ENCODE results near the gene TXNIP.

Gene TXNIP

GRCh38 chr1:146010126-146010738 lies 13.9 kb upstream of the TXNIP start:
- no peak for DNase-seq (ENCODE audit: low spot score)

- no peak for DNase-seq (ENCODE audit: low spot score)
These were observed 11.2 kb upstream of the TXNIP start for GRCh38 chr1:146007489-146008133.

GRCh38 chr1:146001709-146002108 lies 5.3 kb upstream of the TXNIP start:
- DNase-seq (ENCODE audit: low spot score): no peak

- peak; percentile 72 for DNase-seq (ENCODE audit: low spot score)
These were observed 3.1 kb upstream of the TXNIP start for GRCh38 chr1:145999321-146000024.

- no peak for DNase-seq (ENCODE audit: low spot score)
These were observed 1.3 kb upstream of the TXNIP start for GRCh38 chr1:145997718-145998023.

GRCh38 chr1:145997016-145997717 lies 788 bp upstream of the TXNIP start:
- DNase-seq (ENCODE audit: low spot score): peak; percentile 67

DNA sequence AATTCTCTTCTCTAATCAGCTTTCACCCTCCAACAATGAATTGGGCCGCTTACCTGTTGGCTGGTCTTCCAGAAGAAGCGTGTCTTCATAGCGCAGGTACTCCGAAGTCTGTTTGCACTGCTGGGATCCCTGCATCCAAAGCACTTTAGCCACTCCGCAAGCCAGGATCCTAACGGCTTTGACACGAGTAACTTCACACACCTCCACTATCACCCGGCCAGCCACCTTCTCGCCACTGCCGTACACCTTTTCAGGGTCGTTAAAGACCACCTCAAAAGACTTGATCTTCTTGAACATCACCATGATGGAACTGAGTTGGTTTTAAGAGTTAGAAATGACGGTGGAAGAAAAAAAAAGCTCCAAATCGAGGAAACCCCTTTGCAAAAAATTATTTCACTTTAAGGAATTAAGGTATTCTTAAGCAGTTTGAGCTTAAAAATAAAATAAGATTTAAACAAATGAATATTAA lies 381 bp downstream of the TXNIP start:
- DNase-seq (ENCODE audit: low spot score): no peak

DNA sequence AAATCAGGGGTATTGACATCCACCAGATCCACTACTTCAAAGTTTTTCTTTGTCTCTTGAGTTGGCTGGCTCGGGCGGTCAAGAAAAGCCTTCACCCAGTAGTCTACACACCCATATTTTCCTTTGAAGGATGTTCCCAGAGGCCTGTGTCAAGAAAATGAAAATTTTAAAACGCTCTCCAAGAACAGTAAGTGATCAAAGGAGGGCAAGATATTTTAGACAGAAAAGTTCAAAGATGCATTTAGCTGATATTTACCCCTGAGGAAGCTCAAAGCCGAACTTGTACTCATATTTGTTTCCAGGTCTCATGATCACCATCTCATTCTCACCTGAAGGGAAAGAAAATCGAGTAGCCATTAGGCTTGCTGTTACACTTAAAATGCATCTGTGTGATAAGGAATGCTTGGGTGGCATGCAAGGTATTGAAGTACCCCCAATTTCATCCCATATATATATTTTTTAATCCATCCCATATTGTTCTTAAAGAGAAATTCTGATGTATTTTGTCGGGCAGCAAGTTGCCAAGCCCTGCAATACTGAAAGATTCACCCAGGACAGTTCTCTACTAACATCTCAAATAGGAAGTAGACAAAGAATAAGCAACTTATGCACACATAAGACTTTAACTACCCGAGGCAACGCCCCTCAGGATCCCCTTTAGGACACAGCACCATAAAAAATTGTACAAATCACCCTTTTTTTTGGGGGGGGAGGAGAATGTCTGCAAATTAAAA lies 1.1 kb downstream of the TXNIP start:
- no peak for DNase-seq (ENCODE audit: low spot score)

- peak; percentile 52 for DNase-seq (ENCODE audit: low spot score)
These were observed 1.8 kb downstream of the TXNIP start for GRCh38 chr1:145994391-145995120.

- DNase-seq (ENCODE audit: low spot score): no peak
These were observed 2.6 kb downstream of the TXNIP start for GRCh38 chr1:145993618-145994390.

- no peak for DNase-seq (ENCODE audit: low spot score)
These were observed 3.3 kb downstream of the TXNIP start for GRCh38 chr1:145992958-145993617.

GRCh38 chr1:145992502-145992936 lies 3.9 kb downstream of the TXNIP start:
- no peak for DNase-seq (ENCODE audit: low spot score)

GRCh38 chr1:145991735-145992412 lies 4.5 kb downstream of the TXNIP start:
- DNase-seq (ENCODE audit: low spot score): no peak

GRCh38 chr1:145990249-145990855 lies 6.0 kb downstream of the TXNIP start:
- no peak for DNase-seq (ENCODE audit: low spot score)

- DNase-seq (ENCODE audit: low spot score): peak; percentile 38
These were observed 7.6 kb downstream of the TXNIP start for GRCh38 chr1:145988773-145989172.

- no peak for DNase-seq (ENCODE audit: low spot score)
These were observed 8.5 kb downstream of the TXNIP start for GRCh38 chr1:145987926-145988325.

GRCh38 chr1:145986551-145986950 lies 9.8 kb downstream of the TXNIP start:
- no peak for DNase-seq (ENCODE audit: low spot score)

- no peak for DNase-seq (ENCODE audit: low spot score)
These were observed 10.6 kb downstream of the TXNIP start for GRCh38 chr1:145985502-145986439.

All from CD4-positive, alpha-beta T cell treated with Interleukin-2 at 100 ng/mL for 4 hours (primary cell).